PC-3 (cell line): Measurements from ENCODE around the gene SLC39A1.

Source experiments
- EZH2phosphoT487 ChIP-seq: fragments of 300-600 bp; sonication (generic); IDR thresholded peaks from 2 replicates; pipeline ENCODE4 v1.6.1; 2018; ENCODE audit warnings: mild to moderate bottlenecking, antibody characterized with exemption, low read length, borderline replicate concordance
- TF ChIP-seq, protein P1 (sequence below): fragments of 300-600 bp; sonication (generic); conservative IDR thresholded peaks from 2 replicates; pipeline ENCODE4 v1.5.1; 2017; ENCODE audit warnings: antibody characterized with exemption, low read depth, mild to moderate bottlenecking, low read length

DNA sequence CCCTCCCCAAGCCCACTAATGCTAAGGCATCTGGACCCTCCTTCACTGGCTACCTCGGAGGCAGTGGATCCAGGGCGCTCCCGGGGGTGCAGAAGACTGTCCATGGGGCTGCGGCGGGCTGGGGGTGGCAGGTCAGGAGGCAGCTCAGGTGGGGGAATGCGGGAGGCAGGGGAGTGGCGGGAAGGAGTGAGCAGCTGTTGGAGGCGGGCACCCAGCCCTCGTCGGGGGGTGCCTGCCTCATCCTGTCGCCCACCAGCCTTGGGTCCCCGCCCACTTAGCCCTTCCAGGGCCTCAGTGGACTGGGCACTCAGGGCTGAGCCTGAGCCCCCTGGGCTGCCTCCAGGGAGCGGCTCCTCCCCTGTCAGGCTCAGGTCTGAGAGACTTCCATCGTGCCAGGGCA, 29.9 kb downstream of the SLC39A1 start:
- TF ChIP-seq, protein P1, sequence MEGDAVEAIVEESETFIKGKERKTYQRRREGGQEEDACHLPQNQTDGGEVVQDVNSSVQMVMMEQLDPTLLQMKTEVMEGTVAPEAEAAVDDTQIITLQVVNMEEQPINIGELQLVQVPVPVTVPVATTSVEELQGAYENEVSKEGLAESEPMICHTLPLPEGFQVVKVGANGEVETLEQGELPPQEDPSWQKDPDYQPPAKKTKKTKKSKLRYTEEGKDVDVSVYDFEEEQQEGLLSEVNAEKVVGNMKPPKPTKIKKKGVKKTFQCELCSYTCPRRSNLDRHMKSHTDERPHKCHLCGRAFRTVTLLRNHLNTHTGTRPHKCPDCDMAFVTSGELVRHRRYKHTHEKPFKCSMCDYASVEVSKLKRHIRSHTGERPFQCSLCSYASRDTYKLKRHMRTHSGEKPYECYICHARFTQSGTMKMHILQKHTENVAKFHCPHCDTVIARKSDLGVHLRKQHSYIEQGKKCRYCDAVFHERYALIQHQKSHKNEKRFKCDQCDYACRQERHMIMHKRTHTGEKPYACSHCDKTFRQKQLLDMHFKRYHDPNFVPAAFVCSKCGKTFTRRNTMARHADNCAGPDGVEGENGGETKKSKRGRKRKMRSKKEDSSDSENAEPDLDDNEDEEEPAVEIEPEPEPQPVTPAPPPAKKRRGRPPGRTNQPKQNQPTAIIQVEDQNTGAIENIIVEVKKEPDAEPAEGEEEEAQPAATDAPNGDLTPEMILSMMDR, result no peak
- TF ChIP-seq EZH2phosphoT487, result no peak
